ENCODE results near the gene ABCC4. TPM values are rescaled to one million over a fixed set of nuclear protein-coding genes. Genes with fewer than 3 reads are reported as not detected.

The ABCC4 gene
- total RNA-seq, 1 donor, result 21.4 TPM

GRCh38 chr13:95216182-95216581 is 85.1 kb downstream of the ABCC4 start:
- TF ChIP-seq CTCF (IDR thresholded peaks at IDR 0.05; ENCODE audit: insufficient read depth, low read length), result no peak
- no peak overlapping the region for H3K4me3 ChIP-seq (ENCODE audit: low read depth, low read length)
- no peak for DNase-seq (ENCODE audit: low read depth)

GRCh38 chr13:95212983-95213850 is 88.0 kb downstream of the ABCC4 start:
- DNase-seq (ENCODE audit: low read depth), result no peak
- TF ChIP-seq CTCF (IDR thresholded peaks at IDR 0.05; ENCODE audit: insufficient read depth, low read length), result no peak
- no peak overlapping the region for H3K4me3 ChIP-seq (ENCODE audit: low read depth, low read length)

DNA sequence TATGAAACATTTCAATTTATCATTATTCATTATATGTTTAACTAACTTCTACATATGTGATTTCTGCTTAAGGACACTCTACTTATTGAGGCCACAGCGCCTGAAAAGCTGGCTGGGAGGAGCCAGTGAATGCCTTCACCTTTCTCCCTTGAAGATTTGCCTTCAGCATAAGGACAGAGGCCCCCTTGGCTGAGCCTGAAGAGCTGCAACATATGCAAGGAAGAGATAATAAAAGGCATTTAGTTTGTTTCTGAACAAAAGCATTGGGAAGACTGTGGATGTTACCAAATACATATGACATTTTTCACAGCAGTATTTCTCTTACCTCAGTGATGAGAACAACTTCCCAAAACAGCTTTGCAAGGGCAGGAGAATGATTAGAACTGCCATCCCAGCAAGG is 92.1 kb downstream of the ABCC4 start:
- no peak for TF ChIP-seq CTCF (IDR thresholded peaks at IDR 0.05; ENCODE audit: insufficient read depth, low read length)
- no peak overlapping the region for H3K4me3 ChIP-seq (ENCODE audit: low read depth, low read length)
- no peak for DNase-seq (ENCODE audit: low read depth)

GRCh38 chr13:95207769-95208366 is 93.4 kb downstream of the ABCC4 start:
- no peak overlapping the region for H3K4me3 ChIP-seq (ENCODE audit: low read depth, low read length)
- no peak for TF ChIP-seq CTCF (IDR thresholded peaks at IDR 0.05; ENCODE audit: insufficient read depth, low read length)
- no peak for DNase-seq (ENCODE audit: low read depth)

DNA sequence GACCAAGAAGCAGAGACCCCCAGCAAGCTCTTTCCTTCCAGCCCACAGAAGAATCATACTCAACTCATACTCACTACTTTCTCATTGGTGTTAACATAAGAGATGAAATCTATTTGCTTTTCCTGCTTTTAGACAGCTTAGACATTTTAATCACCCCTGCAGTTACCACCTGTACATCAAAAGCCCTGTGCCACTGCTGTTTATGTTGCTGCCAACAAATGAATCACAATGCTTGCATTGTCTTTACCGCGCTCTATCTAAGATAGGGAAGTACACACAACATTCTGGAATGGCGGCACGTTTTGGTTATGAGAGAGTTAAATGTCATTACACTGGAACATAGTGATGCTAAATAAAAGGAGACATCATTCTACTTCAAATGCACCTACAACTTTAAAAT is 95.1 kb downstream of the ABCC4 start:
- H3K4me3 ChIP-seq (ENCODE audit: low read depth, low read length), result no peak overlapping the region
- DNase-seq (ENCODE audit: low read depth), result no peak
- no peak for TF ChIP-seq CTCF (IDR thresholded peaks at IDR 0.05; ENCODE audit: insufficient read depth, low read length)

DNA sequence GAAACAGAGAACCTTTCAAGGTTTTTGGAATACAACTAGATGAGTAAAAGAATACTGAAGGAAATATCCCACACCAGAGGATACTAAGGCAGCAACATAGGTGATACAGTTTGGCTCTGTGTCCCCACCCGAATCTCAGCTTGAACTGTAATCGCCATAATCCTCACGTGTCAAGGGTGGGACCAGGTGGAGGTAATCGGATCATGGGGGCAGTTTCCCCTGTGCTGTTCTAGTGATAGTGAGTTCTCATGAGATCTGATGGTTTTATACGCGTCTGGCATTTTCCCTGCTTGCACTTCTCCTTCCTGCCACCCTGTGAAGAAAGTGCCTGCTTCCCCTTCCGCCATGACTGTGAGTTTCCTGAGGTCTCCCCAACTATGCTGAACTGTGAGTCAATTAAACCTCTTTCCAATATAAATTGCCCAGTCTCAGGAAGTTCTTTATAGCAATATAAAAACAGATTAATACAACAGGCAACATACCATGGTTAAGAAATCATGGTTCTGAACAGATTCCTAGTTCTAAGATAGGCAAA is 97.0 kb downstream of the ABCC4 start:
- TF ChIP-seq CTCF (IDR thresholded peaks at IDR 0.05; ENCODE audit: insufficient read depth, low read length), result no peak
- H3K4me3 ChIP-seq (ENCODE audit: low read depth, low read length), result no peak overlapping the region
- no peak for DNase-seq (ENCODE audit: low read depth)

Data from fibroblast of the aortic adventitia (primary cell).